ENCODE data around the gene FMO1. TPM values are rescaled to one million over a fixed set of nuclear protein-coding genes. Genes with fewer than 3 reads are reported as not detected.

FMO1 gene
- total RNA-seq, 1 experiment from 2014 or later, result not detected

DNA sequence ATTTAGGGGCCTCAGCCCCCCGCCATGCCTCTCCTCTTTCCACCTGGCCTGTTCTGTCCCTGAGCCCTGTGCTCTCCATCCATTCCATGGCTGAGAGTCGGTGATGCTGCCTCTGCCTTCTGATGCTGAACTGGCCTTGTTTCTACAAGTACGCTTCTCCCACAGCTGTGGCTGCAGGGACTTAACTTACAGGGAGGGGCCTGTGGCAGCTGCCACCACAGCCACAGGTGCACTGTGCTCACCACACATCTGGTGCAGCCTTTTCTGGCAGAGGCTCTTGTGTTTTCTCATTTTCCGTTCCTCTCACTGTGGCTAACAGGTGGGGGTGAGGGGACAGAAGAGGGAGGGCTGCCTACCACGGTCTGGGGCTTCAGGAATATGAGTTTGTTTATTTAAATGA is 4.2 kb downstream of the FMO1 start (continued):
- TF ChIP-seq PREB (CRISPR knock-in tag; IDR thresholded peaks at IDR 0.05; ENCODE audit: borderline replicate concordance) (no peak), ZNF416 (CRISPR knock-in tag; IDR thresholded peaks at IDR 0.05) (no peak), FOXJ3 (CRISPR knock-in tag; IDR thresholded peaks at IDR 0.05; ENCODE audit: borderline replicate concordance) (no peak), E2F4 (CRISPR knock-in tag; IDR thresholded peaks at IDR 0.05; ENCODE audit: borderline replicate concordance, low read depth) (no peak), ZBTB21 (CRISPR knock-in tag; IDR thresholded peaks at IDR 0.05; ENCODE audit: borderline replicate concordance) (no peak), TP53 (CRISPR knock-in tag; IDR thresholded peaks at IDR 0.05) (no peak), ZNF425 (CRISPR knock-in tag; conservative IDR thresholded peaks at IDR 0.05) (no peak)

- H3K4me3 Mint-ChIP-seq, result no peak overlapping the region
- TF ChIP-seq, protein P1, sequence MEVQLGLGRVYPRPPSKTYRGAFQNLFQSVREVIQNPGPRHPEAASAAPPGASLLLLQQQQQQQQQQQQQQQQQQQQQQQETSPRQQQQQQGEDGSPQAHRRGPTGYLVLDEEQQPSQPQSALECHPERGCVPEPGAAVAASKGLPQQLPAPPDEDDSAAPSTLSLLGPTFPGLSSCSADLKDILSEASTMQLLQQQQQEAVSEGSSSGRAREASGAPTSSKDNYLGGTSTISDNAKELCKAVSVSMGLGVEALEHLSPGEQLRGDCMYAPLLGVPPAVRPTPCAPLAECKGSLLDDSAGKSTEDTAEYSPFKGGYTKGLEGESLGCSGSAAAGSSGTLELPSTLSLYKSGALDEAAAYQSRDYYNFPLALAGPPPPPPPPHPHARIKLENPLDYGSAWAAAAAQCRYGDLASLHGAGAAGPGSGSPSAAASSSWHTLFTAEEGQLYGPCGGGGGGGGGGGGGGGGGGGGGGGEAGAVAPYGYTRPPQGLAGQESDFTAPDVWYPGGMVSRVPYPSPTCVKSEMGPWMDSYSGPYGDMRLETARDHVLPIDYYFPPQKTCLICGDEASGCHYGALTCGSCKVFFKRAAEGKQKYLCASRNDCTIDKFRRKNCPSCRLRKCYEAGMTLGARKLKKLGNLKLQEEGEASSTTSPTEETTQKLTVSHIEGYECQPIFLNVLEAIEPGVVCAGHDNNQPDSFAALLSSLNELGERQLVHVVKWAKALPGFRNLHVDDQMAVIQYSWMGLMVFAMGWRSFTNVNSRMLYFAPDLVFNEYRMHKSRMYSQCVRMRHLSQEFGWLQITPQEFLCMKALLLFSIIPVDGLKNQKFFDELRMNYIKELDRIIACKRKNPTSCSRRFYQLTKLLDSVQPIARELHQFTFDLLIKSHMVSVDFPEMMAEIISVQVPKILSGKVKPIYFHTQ (CRISPR knock-in tag; IDR thresholded peaks at IDR 0.05), result no peak
- TF ChIP-seq TP53 (CRISPR knock-in tag; IDR thresholded peaks at IDR 0.05), result no peak
- no peak for TF ChIP-seq FOXP1 (CRISPR knock-in tag; IDR thresholded peaks at IDR 0.05; ENCODE audit: borderline replicate concordance)
- TF ChIP-seq, protein P2, sequence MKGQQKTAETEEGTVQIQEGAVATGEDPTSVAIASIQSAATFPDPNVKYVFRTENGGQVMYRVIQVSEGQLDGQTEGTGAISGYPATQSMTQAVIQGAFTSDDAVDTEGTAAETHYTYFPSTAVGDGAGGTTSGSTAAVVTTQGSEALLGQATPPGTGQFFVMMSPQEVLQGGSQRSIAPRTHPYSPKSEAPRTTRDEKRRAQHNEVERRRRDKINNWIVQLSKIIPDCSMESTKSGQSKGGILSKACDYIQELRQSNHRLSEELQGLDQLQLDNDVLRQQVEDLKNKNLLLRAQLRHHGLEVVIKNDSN (CRISPR knock-in tag; IDR thresholded peaks at IDR 0.05), result no peak
- TF ChIP-seq, protein P3, sequence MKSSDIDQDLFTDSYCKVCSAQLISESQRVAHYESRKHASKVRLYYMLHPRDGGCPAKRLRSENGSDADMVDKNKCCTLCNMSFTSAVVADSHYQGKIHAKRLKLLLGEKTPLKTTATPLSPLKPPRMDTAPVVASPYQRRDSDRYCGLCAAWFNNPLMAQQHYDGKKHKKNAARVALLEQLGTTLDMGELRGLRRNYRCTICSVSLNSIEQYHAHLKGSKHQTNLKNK (CRISPR knock-in tag; IDR thresholded peaks at IDR 0.05), result no peak
- TF ChIP-seq, protein P4, sequence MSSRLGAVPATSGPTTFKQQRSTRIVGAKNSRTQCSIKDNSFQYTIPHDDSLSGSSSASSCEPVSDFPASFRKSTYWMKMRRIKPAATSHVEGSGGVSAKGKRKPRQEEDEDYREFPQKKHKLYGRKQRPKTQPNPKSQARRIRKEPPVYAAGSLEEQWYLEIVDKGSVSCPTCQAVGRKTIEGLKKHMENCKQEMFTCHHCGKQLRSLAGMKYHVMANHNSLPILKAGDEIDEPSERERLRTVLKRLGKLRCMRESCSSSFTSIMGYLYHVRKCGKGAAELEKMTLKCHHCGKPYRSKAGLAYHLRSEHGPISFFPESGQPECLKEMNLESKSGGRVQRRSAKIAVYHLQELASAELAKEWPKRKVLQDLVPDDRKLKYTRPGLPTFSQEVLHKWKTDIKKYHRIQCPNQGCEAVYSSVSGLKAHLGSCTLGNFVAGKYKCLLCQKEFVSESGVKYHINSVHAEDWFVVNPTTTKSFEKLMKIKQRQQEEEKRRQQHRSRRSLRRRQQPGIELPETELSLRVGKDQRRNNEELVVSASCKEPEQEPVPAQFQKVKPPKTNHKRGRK (CRISPR knock-in tag; IDR thresholded peaks at IDR 0.05; ENCODE audit: borderline replicate concordance), result no peak
- TF ChIP-seq E2F4 (CRISPR knock-in tag; IDR thresholded peaks at IDR 0.05; ENCODE audit: borderline replicate concordance, low read depth), result no peak
- no peak for TF ChIP-seq ESRRA (CRISPR knock-in tag; IDR thresholded peaks at IDR 0.05; ENCODE audit: borderline replicate concordance)
- TF ChIP-seq ZNF423 (CRISPR knock-in tag; IDR thresholded peaks at IDR 0.05), result no peak
- TF ChIP-seq MYBL2 (CRISPR knock-in tag; IDR thresholded peaks at IDR 0.05), result no peak
- no peak for TF ChIP-seq OVOL2 (CRISPR knock-in tag; IDR thresholded peaks at IDR 0.05; ENCODE audit: borderline replicate concordance)
- no peak for TF ChIP-seq JUN (CRISPR knock-in tag; IDR thresholded peaks at IDR 0.05)
- TF ChIP-seq, protein P5, sequence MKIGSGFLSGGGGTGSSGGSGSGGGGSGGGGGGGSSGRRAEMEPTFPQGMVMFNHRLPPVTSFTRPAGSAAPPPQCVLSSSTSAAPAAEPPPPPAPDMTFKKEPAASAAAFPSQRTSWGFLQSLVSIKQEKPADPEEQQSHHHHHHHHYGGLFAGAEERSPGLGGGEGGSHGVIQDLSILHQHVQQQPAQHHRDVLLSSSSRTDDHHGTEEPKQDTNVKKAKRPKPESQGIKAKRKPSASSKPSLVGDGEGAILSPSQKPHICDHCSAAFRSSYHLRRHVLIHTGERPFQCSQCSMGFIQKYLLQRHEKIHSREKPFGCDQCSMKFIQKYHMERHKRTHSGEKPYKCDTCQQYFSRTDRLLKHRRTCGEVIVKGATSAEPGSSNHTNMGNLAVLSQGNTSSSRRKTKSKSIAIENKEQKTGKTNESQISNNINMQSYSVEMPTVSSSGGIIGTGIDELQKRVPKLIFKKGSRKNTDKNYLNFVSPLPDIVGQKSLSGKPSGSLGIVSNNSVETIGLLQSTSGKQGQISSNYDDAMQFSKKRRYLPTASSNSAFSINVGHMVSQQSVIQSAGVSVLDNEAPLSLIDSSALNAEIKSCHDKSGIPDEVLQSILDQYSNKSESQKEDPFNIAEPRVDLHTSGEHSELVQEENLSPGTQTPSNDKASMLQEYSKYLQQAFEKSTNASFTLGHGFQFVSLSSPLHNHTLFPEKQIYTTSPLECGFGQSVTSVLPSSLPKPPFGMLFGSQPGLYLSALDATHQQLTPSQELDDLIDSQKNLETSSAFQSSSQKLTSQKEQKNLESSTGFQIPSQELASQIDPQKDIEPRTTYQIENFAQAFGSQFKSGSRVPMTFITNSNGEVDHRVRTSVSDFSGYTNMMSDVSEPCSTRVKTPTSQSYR (CRISPR knock-in tag; IDR thresholded peaks at IDR 0.05), result no peak
- no peak for TF ChIP-seq ZNF416 (CRISPR knock-in tag; IDR thresholded peaks at IDR 0.05)
- H3K9me3 Mint-ChIP-seq, result no peaks in the 10 kb centered on the region
- H3K4me1 Mint-ChIP-seq, result peaks cover 38% of the 10 kb centered on the region
- ChIA-PET CTCF (interaction anchor here (1.3 to 6.2 kb wide), 4 partner anchors 9 to 58 kb away, joined by 6 to 49 read pairs (median 28); partner anchors contain the start of gene FMO4), POLR2A (no interaction called here)
- ATAC-seq (no peak), DNase-seq (ENCODE audit: low spot score) (no peak)
- H3K27ac Mint-ChIP-seq, result no peak overlapping the region
- no peaks in the 10 kb centered on the region for H3K36me3 Mint-ChIP-seq
- peaks cover 3% of the 10 kb centered on the region for H3K27me3 Mint-ChIP-seq (ENCODE audit: low read depth)
Observed at GRCh38 chr1:171254859-171255258, 6.6 kb downstream of the FMO1 start.
